GM18526 (cell line): ENCODE data around the gene THAP7.
A peak's percentile ranks its signal among the peaks of the same experiment; 100 is the strongest.

Experiments
- POLR2A ChIP-seq: IDR thresholded peaks from 3 replicates; pipeline ENCODE4 v1.6.1; 2011; ENCODE audit not compliant: insufficient read length; ENCODE audit errors: extremely low read depth

THAP7 gene

GRCh38 chr22:21001601-21002325 lies at the start of gene THAP7:
TSS of gene THAP7 (minus strand) at chr22:21002118. CDS start at chr22:21001911, 207 bp downstream.
- TF ChIP-seq POLR2A: peak; percentile 94

- TF ChIP-seq POLR2A: no peak
These were observed 49.4 kb upstream of the THAP7 start for GRCh38 chr22:21051145-21051830.

- no peak for TF ChIP-seq POLR2A
These were observed 45.8 kb upstream of the THAP7 start for GRCh38 chr22:21047730-21048129.

- TF ChIP-seq POLR2A: no peak
These were observed 45.2 kb upstream of the THAP7 start for GRCh38 chr22:21047035-21047661.

GRCh38 chr22:21045585-21046294 lies 43.8 kb upstream of the THAP7 start, which contains the start of gene LRRC74B:
TSS of gene LRRC74B (plus strand) at chr22:21045946. CDS start at chr22:21045987, 41 bp downstream.
- TF ChIP-seq POLR2A: no peak

GRCh38 chr22:21044931-21045584 lies 43.1 kb upstream of the THAP7 start:
- TF ChIP-seq POLR2A: no peak

GRCh38 chr22:21043860-21044535 lies 42.1 kb upstream of the THAP7 start:
- TF ChIP-seq POLR2A: no peak

GRCh38 chr22:21042978-21043859 lies 41.3 kb upstream of the THAP7 start:
- TF ChIP-seq POLR2A: no peak

GRCh38 chr22:21041937-21042336 lies 40.0 kb upstream of the THAP7 start:
- TF ChIP-seq POLR2A: no peak

GRCh38 chr22:21038405-21038804 lies 36.5 kb upstream of the THAP7 start:
- no peak for TF ChIP-seq POLR2A

GRCh38 chr22:21034989-21035388 lies 33.1 kb upstream of the THAP7 start:
- no peak for TF ChIP-seq POLR2A

- no peak for TF ChIP-seq POLR2A
These were observed 32.0 kb upstream of the THAP7 start for GRCh38 chr22:21033895-21034294.
